ENCODE measurements around the gene POLR2H.

Gene POLR2H

DNA sequence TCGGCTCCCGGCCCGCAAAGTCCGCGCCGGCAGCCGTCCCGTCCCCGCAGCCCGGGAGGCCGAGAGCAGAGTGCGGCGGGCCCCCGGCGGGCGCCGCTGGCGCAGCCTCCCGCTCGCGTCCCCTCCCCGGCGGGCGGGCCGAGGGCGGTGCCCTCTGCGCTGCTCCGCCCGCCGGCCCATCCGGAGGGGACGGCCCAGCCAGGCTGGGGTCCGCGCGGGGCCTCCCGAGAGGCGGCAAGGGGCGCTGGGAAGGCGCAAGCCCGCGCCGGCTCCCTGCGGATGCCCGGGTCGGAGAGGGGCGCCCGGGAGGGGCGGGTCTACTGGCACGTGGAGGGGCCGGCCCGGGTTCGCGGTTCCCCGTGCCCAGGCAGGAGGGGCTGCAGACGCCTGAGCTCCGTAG is at the start of gene POLR2H, which contains the start of gene CLCN2:
POLR2H (plus strand) TSS at position 179 of the 400 bp plus-strand sequence. CDS start 1,783 bp downstream, outside the sequence.
CLCN2 (minus strand) TSS at position 74 of the 400 bp plus-strand sequence. CDS start 126 bp downstream, outside the sequence.
- H3K27me3 ChIP-seq (ENCODE audit: control insufficient read depth in 1 of 2, insufficient read depth in 2 of 2, low read length in 2 of 2), result no peaks in the 10 kb centered on the region
- peaks cover 26 to 32% of the 10 kb centered on the region in 2 donors for H3K4me1 ChIP-seq (ENCODE audit: control insufficient read depth in 1 of 2, insufficient read depth in 2 of 2, low read length in 2 of 2)
- peaks cover 11 to 35% of the 10 kb centered on the region in 2 donors for H3K36me3 ChIP-seq (ENCODE audit: control insufficient read depth in 1 of 2, insufficient read depth in 2 of 2, low read length in 2 of 2)
- H3K27ac ChIP-seq (ENCODE audit: low read depth, low read length), result peak within 1 kb of the TSS; percentile 98
- H3K4me3 ChIP-seq (ENCODE audit: low read depth in 1 of 2, low read length in 2 of 2), result peak within 1 kb of the TSS; percentile 91 to 93
- peak within 1 kb of the TSS; percentile 91 to 94 for H3K9ac ChIP-seq (ENCODE audit: low read depth in 1 of 2, low read length in 2 of 2)
- no peaks in the 10 kb centered on the region for H3K9me3 ChIP-seq (ENCODE audit: control insufficient read depth in 1 of 2, low read length in 2 of 2)

DNA sequence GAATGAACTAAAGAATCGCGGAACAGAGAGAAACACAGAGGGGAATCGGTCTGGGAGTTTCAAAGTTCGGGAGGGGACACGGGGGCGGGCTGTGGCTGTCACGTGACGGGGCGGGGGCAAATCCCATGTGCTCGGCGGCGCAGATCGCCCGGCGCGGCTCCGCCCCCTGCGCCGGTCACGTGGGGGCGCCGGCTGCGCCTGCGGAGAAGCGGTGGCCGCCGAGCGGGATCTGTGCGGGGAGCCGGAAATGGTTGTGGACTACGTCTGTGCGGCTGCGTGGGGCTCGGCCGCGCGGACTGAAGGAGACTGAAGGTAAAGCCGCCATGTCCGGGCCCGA is 47.2 kb upstream of the POLR2H start, which contains the start of gene EIF4G1:
EIF4G1 (plus strand) TSS at position 244 of the 337 bp plus-strand sequence. CDS start 1,191 bp downstream, outside the sequence.
- peak within 1 kb of the TSS; percentile 94 for H3K27ac ChIP-seq (ENCODE audit: low read depth, low read length)
- H3K9me3 ChIP-seq (ENCODE audit: control insufficient read depth in 1 of 2, low read length in 2 of 2), result no peaks in the 10 kb centered on the region
- peaks cover under 1 to 23% of the 10 kb centered on the region in 2 donors for H3K36me3 ChIP-seq (ENCODE audit: control insufficient read depth in 1 of 2, insufficient read depth in 2 of 2, low read length in 2 of 2)
- peaks cover 22 to 32% of the 10 kb centered on the region in 2 donors for H3K4me1 ChIP-seq (ENCODE audit: control insufficient read depth in 1 of 2, insufficient read depth in 2 of 2, low read length in 2 of 2)
- H3K4me3 ChIP-seq (ENCODE audit: low read depth in 1 of 2, low read length in 2 of 2), result peak within 1 kb of the TSS; percentile 77 to 93
- no peaks in the 10 kb centered on the region for H3K27me3 ChIP-seq (ENCODE audit: control insufficient read depth in 1 of 2, insufficient read depth in 2 of 2, low read length in 2 of 2)
- H3K9ac ChIP-seq (ENCODE audit: low read depth in 1 of 2, low read length in 2 of 2), result peak within 1 kb of the TSS; percentile 67 to 99

DNA sequence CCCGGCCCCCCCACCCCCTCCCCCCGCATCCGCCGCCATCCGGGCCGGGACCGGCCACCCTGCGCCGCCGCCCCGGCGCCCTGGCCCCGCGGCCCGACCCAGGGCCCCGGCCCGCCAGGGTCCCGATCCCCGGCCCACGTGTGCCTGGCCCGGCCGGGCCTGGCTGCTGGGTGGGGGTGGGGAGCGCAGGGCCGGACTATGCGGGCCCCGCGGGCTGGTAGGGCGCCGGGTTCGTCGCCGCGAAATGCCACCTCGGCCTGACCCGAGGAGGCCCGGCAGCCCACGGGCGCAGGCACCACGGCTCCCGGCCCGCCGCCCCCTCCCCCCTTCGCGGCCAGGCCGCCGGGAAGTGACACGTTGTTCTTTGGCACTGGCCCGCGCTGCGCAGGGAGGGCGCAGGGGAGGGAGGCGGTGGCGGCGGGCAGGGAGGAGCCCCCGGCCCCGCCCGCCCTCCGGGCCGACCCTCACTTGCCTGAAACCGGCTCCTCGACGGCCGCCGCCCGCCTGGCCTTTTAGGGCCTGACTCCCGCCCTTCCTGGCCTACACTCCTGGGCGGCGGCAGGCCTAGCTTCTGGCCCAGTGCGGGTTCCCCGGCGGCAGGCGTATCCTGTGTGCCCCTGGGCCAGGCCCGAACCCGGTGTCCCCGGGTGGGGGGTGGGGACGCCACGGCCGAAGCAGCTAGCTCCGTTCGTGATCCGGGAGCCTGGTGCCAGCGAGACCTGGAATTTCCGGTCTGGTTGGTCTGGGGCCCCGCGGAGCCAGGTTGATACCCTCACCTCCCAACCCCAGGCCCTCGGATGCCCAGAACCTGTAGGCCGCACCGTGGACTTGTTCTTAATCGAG is 46.6 kb upstream of the POLR2H start:
- peak overlapping the region; percentile 94 for H3K27ac ChIP-seq (ENCODE audit: low read depth, low read length)
- no peaks in the 10 kb centered on the region for H3K9me3 ChIP-seq (ENCODE audit: control insufficient read depth in 1 of 2, low read length in 2 of 2)
- H3K4me1 ChIP-seq (ENCODE audit: control insufficient read depth in 1 of 2, insufficient read depth in 2 of 2, low read length in 2 of 2), result peaks cover 28 to 37% of the 10 kb centered on the region in 2 donors
- peak overlapping the region; percentile 77 to 93 for H3K4me3 ChIP-seq (ENCODE audit: low read depth in 1 of 2, low read length in 2 of 2)
- peak overlapping the region; percentile 67 to 99 for H3K9ac ChIP-seq (ENCODE audit: low read depth in 1 of 2, low read length in 2 of 2)
- H3K36me3 ChIP-seq (ENCODE audit: control insufficient read depth in 1 of 2, insufficient read depth in 2 of 2, low read length in 2 of 2), result peaks cover 4 to 26% of the 10 kb centered on the region in 2 donors
- H3K27me3 ChIP-seq (ENCODE audit: control insufficient read depth in 1 of 2, insufficient read depth in 2 of 2, low read length in 2 of 2), result no peaks in the 10 kb centered on the region

DNA sequence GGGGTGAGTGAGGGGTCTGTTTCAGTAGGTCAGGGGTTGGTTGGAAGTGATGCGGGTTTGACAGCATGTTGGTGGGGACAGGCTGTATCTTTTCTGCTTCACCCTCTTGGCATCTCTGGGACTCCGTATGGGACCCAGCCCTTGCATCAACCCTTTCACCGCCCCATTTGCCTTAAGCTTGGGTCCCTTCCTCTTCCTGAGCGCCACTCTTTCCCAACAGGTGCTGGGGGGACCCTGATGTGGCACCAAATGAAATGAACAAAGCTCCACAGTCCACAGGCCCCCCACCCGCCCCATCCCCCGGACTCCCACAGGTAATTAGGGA is 46.0 kb upstream of the POLR2H start:
- Histone ChIP-seq H3K4me3 (ENCODE audit: low read depth in 1 of 2, low read length in 2 of 2) (peak overlapping the region; percentile 77 to 93), H3K9ac (ENCODE audit: low read depth in 1 of 2, low read length in 2 of 2) (peak overlapping the region; percentile 67 to 99), H3K27me3 (ENCODE audit: control insufficient read depth in 1 of 2, insufficient read depth in 2 of 2, low read length in 2 of 2) (no peaks in the 10 kb centered on the region), H3K9me3 (ENCODE audit: control insufficient read depth in 1 of 2, low read length in 2 of 2) (no peaks in the 10 kb centered on the region), H3K27ac (ENCODE audit: low read depth, low read length) (peak overlapping the region; percentile 94), H3K4me1 (ENCODE audit: control insufficient read depth in 1 of 2, insufficient read depth in 2 of 2, low read length in 2 of 2) (peaks cover 33 to 42% of the 10 kb centered on the region in 2 donors), H3K36me3 (ENCODE audit: control insufficient read depth in 1 of 2, insufficient read depth in 2 of 2, low read length in 2 of 2) (peaks cover 5 to 30% of the 10 kb centered on the region in 2 donors)

DNA sequence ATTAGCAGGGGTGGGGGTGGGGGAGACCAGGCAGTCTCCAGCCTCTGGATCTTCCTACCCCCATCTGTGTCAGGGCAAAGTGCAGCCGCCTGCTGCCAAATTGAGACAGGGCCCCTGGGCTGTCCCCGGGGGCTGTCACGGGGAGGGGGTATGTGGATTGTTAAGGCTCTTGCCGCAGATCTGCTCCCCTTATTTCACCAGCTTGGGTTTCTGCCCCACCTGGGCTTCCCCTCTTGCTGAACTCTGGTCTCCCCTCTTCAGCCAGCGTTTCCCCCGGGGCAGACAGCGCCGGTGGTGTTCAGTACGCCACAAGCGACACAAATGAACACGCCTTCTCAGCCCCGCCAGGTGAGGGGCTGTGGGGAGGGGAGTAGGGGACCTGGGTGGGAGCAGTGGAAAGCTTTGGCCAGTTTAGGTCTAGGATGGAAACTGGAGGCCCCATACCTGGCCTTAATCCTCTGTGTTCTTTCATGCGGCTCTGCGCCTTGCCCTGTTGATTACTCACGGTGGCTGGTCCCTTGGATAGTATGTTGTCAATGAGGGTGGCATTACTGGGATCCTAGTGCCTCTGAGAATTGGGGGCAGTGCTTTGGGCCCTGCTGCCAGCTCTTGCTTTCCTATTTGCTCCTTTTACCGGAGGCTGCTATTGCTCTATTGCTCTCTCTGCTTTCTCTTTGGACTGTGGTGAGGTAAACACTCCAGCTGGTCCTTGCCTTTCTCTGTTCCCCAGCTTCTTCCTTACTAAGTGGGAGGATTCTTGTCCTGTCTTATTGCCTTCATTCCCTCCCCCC is 45.4 kb upstream of the POLR2H start:
- Histone ChIP-seq H3K9ac (ENCODE audit: low read depth in 1 of 2, low read length in 2 of 2) (peak overlapping the region; percentile 67 to 99), H3K4me1 (ENCODE audit: control insufficient read depth in 1 of 2, insufficient read depth in 2 of 2, low read length in 2 of 2) (peaks cover 38 to 42% of the 10 kb centered on the region in 2 donors), H3K9me3 (ENCODE audit: control insufficient read depth in 1 of 2, low read length in 2 of 2) (no peaks in the 10 kb centered on the region), H3K27me3 (ENCODE audit: control insufficient read depth in 1 of 2, insufficient read depth in 2 of 2, low read length in 2 of 2) (no peaks in the 10 kb centered on the region), H3K36me3 (ENCODE audit: control insufficient read depth in 1 of 2, insufficient read depth in 2 of 2, low read length in 2 of 2) (peaks cover 11 to 36% of the 10 kb centered on the region in 2 donors), H3K27ac (ENCODE audit: low read depth, low read length) (peak overlapping the region; percentile 94), H3K4me3 (ENCODE audit: low read depth in 1 of 2, low read length in 2 of 2) (peak overlapping the region; percentile 77 to 93)

DNA sequence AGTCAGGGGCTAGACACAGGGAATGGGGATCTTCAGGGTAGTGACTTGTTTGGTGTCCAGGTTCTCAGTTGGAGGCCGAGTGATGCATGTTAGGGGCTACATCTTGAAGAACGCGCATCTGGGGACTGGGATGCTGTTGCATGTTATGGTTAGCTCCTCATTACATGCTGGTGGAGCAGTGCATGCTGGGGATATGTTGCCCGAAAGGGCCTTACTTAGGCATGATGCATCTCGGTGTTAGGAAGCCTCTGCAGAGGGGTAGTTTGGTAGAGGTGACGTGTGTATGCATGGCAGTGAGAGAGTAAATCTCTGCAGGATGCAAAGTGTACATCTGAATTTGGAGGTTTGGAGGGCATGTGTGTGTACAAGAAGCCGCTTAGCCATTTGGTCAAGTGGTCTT is 44.7 kb upstream of the POLR2H start:
- peak overlapping the region; percentile 77 to 93 for H3K4me3 ChIP-seq (ENCODE audit: low read depth in 1 of 2, low read length in 2 of 2)
- H3K4me1 ChIP-seq (ENCODE audit: control insufficient read depth in 1 of 2, insufficient read depth in 2 of 2, low read length in 2 of 2), result peaks cover 38 to 42% of the 10 kb centered on the region in 2 donors

DNA sequence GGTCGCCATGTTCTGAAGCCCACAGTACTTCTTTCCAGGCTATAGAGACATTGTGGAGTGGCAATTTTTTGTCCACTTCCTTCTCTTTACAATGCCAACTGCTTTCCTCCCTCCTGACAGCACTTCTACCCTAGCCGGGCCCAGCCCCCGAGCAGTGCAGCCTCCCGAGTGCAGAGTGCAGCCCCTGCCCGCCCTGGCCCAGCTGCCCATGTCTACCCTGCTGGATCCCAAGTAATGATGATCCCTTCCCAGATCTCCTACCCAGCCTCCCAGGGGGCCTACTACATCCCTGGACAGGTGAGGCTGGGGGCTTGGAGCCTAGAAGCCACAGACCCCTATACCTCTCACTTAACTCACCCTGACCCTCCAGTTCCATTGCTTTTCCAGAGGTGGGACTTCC is 44.3 kb upstream of the POLR2H start:
- Histone ChIP-seq H3K4me3 (ENCODE audit: low read depth in 1 of 2, low read length in 2 of 2) (peak overlapping the region; percentile 77 to 93), H3K9me3 (ENCODE audit: control insufficient read depth in 1 of 2, low read length in 2 of 2) (no peaks in the 10 kb centered on the region), H3K9ac (ENCODE audit: low read depth in 1 of 2, low read length in 2 of 2) (peak overlapping the region; percentile 9 to 99), H3K27me3 (ENCODE audit: control insufficient read depth in 1 of 2, insufficient read depth in 2 of 2, low read length in 2 of 2) (no peaks in the 10 kb centered on the region), H3K36me3 (ENCODE audit: control insufficient read depth in 1 of 2, insufficient read depth in 2 of 2, low read length in 2 of 2) (peaks cover 22 to 47% of the 10 kb centered on the region in 2 donors), H3K27ac (ENCODE audit: low read depth, low read length) (no peak overlapping the region), H3K4me1 (ENCODE audit: control insufficient read depth in 1 of 2, insufficient read depth in 2 of 2, low read length in 2 of 2) (peaks cover 38 to 42% of the 10 kb centered on the region in 2 donors)

More for the DNA sequence above, 44.7 kb upstream of the POLR2H start:
- Histone ChIP-seq H3K27ac (ENCODE audit: low read depth, low read length) (no peak overlapping the region), H3K9me3 (ENCODE audit: control insufficient read depth in 1 of 2, low read length in 2 of 2) (no peaks in the 10 kb centered on the region), H3K9ac (ENCODE audit: low read depth in 1 of 2, low read length in 2 of 2) (peak overlapping the region; percentile 9 to 99), H3K27me3 (ENCODE audit: control insufficient read depth in 1 of 2, insufficient read depth in 2 of 2, low read length in 2 of 2) (no peaks in the 10 kb centered on the region), H3K36me3 (ENCODE audit: control insufficient read depth in 1 of 2, insufficient read depth in 2 of 2, low read length in 2 of 2) (peaks cover 18 to 43% of the 10 kb centered on the region in 2 donors)

DNA sequence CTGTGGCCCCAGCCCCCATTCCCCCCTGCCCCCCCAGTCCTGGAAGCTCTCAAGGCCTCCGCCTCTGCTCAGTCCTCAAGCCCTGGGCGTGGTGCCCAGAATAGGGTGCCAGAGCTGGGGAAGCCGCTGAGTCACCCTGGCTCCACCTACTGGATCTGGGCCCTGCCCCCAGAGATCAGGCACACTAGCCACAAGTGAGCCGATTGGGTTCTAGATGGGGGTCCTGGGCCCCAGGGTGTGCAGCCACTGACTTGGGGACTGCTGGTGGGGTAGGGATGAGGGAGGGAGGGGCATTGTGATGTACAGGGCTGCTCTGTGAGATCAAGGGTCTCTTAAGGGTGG is 41.4 kb upstream of the POLR2H start:
- H3K4me1 ChIP-seq (ENCODE audit: control insufficient read depth in 1 of 2, insufficient read depth in 2 of 2, low read length in 2 of 2), result peaks cover 38 to 42% of the 10 kb centered on the region in 2 donors
- peaks cover 47 to 76% of the 10 kb centered on the region in 2 donors for H3K36me3 ChIP-seq (ENCODE audit: control insufficient read depth in 1 of 2, insufficient read depth in 2 of 2, low read length in 2 of 2)
- no peak overlapping the region for H3K4me3 ChIP-seq (ENCODE audit: low read depth in 1 of 2, low read length in 2 of 2)
- H3K9me3 ChIP-seq (ENCODE audit: control insufficient read depth in 1 of 2, low read length in 2 of 2), result no peaks in the 10 kb centered on the region
- no peaks in the 10 kb centered on the region for H3K27me3 ChIP-seq (ENCODE audit: control insufficient read depth in 1 of 2, insufficient read depth in 2 of 2, low read length in 2 of 2)
- H3K27ac ChIP-seq (ENCODE audit: low read depth, low read length), result peak overlapping the region; percentile 23
- H3K9ac ChIP-seq (ENCODE audit: low read depth in 1 of 2, low read length in 2 of 2), result no peak overlapping the region

DNA sequence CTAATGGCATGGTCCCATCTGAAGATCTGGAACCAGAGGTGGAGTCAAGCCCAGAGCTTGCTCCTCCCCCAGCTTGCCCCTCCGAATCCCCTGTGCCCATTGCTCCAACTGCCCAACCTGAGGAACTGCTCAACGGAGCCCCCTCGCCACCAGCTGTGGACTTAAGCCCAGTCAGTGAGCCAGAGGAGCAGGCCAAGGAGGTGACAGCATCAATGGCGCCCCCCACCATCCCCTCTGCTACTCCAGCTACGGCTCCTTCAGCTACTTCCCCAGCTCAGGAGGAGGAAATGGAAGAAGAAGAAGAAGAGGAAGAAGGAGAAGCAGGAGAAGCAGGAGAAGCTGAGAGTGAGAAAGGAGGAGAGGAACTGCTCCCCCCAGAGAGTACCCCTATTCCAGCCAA is 39.8 kb upstream of the POLR2H start:
- H3K27ac ChIP-seq (ENCODE audit: low read depth, low read length), result no peak overlapping the region
- H3K9ac ChIP-seq (ENCODE audit: low read depth in 1 of 2, low read length in 2 of 2), result no peak overlapping the region

More for the DNA sequence above, 39.8 kb upstream of the POLR2H start:
- Histone ChIP-seq H3K4me1 (ENCODE audit: control insufficient read depth in 1 of 2, insufficient read depth in 2 of 2, low read length in 2 of 2) (peaks cover 34% of the 10 kb centered on the region in 2 donors), H3K27me3 (ENCODE audit: control insufficient read depth in 1 of 2, insufficient read depth in 2 of 2, low read length in 2 of 2) (no peaks in the 10 kb centered on the region), H3K36me3 (ENCODE audit: control insufficient read depth in 1 of 2, insufficient read depth in 2 of 2, low read length in 2 of 2) (peaks cover 63 to 91% of the 10 kb centered on the region in 2 donors), H3K9me3 (ENCODE audit: control insufficient read depth in 1 of 2, low read length in 2 of 2) (no peaks in the 10 kb centered on the region), H3K4me3 (ENCODE audit: low read depth in 1 of 2, low read length in 2 of 2) (no peak overlapping the region)

Data from duodenal mucosa (tissue), 2 donors.